GM19455 (cell line): ENCODE data around the gene LTA.
A peak's percentile ranks its signal among the peaks of the same experiment; 100 is the strongest.
"Not testable (repeated sequence)": the region's sequence is repeated elsewhere in the genome, so short reads cannot be mapped to it uniquely, and the experiment has no call there.

Source experiments
- ATAC-seq: cut with Tn5 transposase; IDR thresholded peaks from one replicate; pipeline ENCODE4 v1.9.1; 2021; ENCODE audit not compliant: unreplicated experiment

Gene LTA

GRCh38 chr6:31541658-31542521, 30.2 kb upstream of the LTA start, which contains the start of gene DDX39B:
Gene DDX39B, minus strand, starts transcription at chr6:31542003. Its CDS starts 1,471 bp downstream, at chr6:31540532.
- ATAC-seq: peak; percentile 70

DNA sequence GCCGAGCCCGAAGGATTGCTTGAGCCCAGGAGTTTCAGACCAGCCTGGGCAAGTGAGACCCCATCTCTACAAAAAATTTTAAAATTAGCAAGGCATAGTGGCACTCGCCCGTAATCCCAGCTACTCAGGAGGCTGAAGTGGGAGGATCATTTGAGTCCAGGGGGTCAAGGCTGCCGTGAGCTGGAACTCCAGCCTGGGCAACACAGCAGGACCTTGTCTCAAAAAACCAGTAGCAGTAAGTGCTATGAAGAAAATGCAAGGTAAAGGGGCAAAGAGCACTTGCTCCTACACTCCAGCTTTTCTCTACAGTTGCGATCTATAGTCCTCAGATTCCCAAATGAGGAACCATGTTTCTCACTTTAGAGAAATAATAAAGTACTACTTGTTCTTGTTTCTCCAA, 28.4 kb upstream of the LTA start:
- no peak for ATAC-seq

GRCh38 chr6:31544676-31545075, 27.4 kb upstream of the LTA start:
- no peak for ATAC-seq

GRCh38 chr6:31545291-31545690, 26.8 kb upstream of the LTA start:
- no peak for ATAC-seq

DNA sequence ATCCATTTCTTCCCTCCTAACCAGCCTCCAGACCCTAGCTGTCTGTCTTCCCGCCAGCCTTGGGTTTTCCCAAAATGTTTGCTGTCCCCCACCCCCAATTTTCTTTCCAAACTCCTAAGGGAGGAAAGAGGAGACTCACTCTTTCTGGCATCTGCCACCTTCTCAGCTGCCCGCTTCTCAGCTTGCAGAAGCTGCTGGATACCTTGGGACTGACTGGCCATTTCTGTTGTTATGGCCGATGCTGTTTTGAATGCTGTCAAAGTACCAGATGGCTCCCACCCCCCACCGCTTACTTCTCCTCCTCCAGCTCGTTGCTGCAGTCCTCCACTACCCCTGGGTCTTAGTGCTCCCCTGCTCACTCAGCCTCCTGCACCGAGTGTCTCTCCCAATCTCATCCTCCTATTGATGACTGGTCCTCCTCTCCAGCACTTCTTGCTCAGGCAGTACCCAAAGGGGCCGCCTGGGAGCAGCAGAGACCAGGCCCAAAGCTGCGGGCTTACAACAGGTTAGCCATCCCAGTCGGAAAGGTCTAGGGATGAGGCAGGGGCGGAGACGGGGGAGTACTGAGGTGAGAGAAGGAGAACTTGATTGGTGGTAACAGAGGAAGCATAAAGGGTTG, 25.6 kb upstream of the LTA start, which contains the start of gene ATP6V1G2:
Gene ATP6V1G2 (minus strand): TSS at position 270 of the 619 bp plus-strand sequence. CDS start 49 bp downstream, at position 221.
- ATAC-seq: no peak

DNA sequence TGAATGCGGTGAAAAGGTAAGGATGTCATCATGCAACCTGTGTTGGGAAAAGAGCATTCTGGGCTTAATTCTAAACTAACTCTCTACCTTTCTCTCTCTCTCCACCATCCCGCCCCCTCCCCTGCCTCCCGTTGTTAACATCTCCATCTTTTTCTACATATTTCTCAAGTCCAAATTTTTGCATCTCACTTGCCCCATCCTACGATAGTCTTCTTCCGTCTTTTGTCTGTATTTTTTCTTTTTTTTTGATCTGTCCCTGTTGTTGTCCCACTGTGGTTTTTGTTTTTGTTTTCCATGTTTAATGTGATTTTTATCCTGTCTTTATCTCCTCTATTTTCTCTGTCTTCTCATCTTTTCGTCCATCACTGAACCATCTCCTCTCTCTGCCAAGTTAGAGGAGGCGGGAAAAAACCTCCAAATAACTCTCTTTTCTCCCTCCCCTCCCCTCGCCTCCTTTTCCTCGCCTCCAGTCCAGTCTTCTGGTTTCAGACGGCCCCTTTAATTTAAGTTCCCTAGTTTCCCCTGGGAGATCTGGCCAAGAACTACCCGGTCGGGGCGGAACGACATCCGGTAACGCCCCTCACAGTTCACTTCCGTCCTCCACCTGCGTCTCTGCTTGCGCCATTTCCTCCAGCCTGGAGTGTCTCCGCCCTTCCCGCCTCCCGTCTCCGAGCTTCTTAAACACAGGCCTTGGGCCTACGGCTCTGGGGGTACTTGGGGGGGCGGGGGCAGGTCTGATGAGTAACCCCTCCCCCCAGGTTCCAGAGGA, 24.9 kb upstream of the LTA start, which contains the start of gene NFKBIL1:
Gene NFKBIL1 (plus strand): TSS at position 651 of the 769 bp plus-strand sequence. CDS start 87 bp downstream, at position 738.
- ATAC-seq: peak; percentile 63

- ATAC-seq: no peak
Observed at GRCh38 chr6:31547727-31548543, 24.2 kb upstream of the LTA start.

DNA sequence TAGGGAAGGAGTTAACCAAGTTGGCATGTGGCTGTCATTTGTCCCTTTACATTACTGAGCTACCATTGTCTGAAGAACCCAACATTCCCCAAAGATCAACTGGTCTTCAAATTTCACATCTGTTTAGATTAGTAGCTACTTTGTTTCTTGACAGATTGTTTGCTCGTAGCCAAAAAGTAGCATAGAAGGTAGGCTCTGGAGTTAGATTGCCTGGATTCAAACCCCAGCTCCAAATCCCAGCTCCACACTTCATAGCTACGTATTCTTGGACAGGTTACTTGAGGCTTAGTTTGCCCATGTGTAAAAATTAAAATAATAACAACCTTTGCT, 23.6 kb upstream of the LTA start:
- no peak for ATAC-seq

GRCh38 chr6:31551371-31551770, 20.7 kb upstream of the LTA start:
- ATAC-seq: not testable (repeated sequence)

DNA sequence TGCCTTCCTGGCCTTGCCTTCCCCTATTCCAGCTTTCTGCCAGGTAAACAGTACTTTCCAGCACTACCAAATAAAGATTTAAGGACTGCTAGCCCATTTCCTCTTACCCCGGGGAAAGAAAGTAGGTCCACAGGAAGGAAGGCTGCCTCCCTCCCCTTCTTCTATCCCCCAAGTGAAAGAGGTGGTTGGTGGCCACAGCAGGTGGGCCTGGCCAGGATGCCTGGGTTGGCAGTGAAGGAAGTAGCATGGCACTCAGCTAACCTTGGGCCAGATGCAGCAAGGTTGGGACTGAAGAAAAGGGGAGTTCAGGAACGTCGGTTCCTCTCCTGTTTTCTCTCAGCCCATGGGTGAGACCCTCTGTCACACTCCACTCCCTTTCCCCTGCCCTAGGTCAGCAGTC, 15.8 kb upstream of the LTA start:
- ATAC-seq: no peak

DNA sequence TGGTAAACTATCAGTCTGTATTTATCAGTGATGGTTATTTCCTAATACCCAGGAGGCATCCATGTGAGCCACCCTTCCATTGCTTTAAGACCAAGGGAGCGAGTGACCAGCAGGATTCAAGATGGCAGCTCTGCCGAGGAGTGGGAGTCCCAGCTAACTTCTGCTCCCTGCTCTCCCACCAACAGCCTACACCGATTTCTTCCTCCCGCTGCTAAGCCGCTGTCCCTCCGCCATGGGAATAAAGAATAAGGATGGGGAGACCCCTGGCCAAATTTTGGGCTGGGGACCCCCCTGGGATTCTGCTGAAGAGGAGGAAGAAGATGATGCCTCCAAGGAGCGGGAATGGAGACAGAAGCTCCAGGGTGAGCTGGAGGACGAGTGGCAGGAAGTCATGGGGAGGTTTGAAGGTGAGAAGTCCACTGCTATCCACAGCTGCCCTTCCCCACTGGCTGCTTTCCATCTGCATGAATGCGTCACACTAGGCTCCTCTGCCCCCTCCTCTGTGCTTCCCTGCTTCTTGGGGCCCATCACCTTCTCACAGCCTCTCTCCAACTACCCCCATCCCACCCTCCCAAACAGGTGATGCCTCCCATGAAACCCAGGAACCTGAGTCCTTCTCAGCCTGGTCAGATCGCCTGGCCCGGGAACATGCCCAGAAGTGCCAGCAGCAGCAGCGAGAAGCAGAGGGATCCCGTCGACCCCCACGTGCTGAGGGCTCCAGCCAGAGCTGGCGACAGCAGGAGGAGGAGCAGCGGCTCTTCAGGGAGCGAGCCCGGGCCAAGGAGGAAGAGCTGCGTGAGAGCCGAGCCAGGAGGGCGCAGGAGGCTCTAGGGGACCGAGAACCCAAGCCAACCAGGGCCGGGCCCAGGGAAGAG, 14.4 kb upstream of the LTA start:
- ATAC-seq: no peak

DNA sequence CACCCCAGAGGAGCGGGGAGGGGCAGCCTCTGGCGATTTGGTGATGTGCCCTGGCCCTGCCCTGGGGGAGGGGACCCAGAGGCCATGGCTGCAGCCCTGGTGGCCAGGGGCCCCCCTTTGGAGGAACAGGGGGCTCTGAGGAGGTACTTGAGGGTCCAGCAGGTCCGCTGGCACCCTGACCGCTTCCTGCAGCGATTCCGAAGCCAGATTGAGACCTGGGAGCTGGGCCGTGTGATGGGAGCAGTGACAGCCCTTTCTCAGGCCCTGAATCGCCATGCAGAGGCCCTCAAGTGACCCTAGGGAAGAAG, 13.8 kb upstream of the LTA start:
- ATAC-seq: no peak

DNA sequence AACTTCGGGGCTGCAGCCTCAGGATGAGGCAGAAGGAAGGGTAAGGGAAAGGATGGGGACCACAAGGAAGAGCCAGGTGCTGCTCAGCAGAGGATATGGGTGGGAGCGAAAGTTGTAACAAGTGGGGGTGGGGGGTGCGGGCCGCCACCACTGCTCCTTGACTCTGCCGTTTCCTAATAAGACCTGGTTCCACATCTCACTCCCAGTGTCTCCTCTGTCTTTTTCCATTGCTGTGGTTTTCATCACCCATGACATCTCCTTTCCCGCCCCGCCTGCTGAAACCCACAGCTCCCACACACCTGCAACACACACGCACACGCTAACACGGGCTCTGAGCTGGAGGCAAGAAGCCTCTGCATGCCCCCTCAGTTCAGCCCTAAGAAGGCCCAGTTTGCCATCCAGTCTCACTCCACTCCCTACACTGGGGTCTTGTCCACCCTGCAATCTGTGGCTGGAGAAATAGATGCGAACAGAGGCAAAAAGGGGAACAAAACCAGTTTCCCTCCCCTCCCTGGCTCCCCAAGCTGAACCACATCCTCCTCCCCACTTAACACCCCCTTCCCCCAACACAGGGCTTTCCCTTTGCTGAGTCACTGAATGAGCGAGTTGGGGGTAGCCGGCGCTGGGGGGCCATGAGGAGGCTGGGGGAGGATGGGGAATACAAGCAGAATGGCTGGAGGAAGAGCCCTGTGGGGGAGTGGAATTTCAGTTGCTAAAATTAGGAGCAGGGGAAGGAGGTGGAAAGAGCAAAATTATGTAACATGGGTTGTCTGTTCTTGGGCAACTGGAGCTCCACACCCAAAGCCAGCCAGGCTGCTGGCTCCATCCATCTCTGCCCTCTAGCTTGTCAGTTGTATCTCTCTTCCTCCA, 13.2 kb upstream of the LTA start:
- no peak for ATAC-seq

DNA sequence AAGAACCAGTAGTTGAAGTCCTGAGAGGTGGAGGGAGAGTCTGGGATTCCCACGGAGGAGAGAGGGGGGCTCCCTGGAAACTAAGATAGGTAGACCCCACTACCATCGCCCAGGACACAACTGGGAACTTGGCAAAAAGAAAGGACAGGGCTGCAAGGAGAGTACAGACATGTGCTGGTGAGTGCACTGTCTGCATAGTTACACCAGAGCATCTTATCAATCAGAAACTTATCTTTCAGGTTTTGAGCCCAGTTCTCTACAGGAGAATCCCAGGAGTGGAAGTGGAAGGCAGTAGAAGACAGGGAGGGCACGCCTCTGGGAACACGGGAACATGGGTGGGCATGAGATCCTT, 12.5 kb upstream of the LTA start:
- ATAC-seq: peak; percentile 11

DNA sequence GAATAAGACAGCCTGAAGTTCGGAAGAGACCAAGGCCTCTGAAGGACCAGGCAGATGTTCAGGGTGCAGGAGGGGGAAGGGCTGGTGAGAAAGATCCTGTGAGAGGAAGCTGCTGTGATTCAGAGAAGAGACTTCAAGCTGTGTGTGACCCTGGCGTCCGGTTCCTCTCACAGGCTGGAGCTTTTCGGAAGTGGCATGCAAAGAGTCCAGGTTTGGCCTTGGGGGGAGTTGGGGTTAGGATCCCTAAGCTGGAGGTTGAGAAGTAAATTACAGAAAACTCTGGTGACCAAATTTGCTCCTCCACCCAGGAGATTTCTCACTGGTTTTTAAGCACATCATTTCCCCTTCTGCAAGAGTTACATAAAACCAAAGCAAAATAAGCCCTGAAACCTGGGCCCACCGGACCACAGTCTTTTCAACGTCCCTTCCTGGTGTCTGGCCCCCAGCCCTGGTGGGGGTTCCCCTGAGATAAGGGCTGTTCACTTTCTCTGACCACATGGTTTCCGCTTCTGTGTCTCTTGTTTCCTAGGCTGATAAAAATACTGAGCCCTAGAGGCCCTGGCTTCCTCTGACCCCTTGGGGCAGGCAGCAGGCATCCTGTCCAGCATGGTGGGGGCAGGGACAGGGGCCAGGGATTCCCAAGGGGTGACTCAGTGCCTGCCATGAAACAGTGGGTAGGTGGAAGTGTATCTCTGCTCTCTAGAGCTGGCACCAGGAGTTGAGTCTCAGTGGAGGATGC, 12.0 kb upstream of the LTA start:
- peak; percentile 58 for ATAC-seq

DNA sequence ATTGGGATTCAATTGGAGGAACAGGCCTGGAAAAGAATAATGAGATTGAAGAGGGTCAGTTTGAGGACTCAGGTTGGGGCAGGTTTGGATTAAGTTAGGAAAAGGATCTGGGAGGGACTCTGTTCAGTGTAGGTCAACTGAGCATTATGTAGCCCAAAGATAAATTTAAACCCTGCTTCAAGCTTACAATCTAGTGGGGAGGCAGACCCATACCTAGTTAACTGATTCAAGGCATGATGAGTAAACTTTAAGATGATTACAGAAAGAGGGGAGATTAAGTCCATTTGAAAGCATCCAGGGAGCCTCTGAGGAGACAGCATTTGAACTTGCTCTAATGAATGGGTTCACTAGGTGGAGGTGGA, 11.4 kb upstream of the LTA start:
- no peak for ATAC-seq

DNA sequence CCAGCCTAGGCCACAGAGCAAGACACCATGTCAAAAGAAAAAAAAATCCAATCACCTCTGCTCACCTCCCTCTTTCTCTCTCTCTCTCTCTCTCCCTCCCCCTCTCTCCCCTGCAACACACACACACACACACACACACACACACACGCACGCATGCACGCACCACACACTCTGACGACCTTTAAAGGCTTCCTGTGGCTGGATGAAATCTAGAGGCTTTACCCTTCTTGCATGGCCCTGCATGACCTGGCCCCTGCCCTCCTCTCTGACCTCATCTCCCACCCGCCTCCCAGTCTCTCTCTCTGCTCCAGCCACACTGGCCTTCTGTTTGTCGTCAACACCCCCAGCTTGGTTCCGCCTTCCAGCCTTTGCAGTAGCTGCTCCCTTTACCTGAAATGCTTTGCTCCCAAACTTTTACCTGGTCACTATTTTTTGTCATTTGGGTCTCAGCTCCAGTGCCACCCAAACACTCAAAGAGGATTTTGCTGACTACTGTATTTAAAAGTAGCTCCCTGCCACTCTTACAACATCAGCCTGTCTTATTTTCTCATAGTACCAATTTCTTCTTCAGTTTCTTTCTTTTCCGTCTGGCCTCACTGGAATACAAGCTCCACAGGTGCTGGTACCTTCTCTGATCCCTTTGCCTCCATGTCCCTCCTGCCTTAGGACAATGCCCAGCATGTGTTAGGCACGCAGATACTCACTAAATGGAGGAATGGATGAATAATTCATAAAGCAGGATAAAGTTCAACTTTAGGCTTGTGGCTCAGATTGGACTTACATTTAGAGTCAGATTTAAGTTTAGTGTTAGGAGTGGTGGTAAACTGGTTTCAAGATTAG, 4.3 kb upstream of the LTA start:
- no peak for ATAC-seq

GRCh38 chr6:31568537-31568961, 3.5 kb upstream of the LTA start:
- ATAC-seq: peak; percentile 66
